ENCODE results near the gene ARHGEF10L.
"Not testable (repeated sequence)": the region's sequence is repeated elsewhere in the genome, so short reads cannot be mapped to it uniquely, and the experiment has no call there.

Gene ARHGEF10L

GRCh38 chr1:17539477-17540254, at the start of gene ARHGEF10L:
Gene ARHGEF10L, plus strand, starts transcription at chr1:17539698. Its CDS starts 40,898 bp downstream, at chr1:17580596.
- no peak within 1 kb of the TSS for H3K4me3 ChIP-seq (ENCODE audit: low read depth in 1 of 2, low read length in 2 of 2)
- TF ChIP-seq CTCF (IDR thresholded peaks at IDR 0.05; ENCODE audit: borderline replicate concordance, extremely low read depth, low read length, poor library complexity, severe bottlenecking) (no peak), EZH2 (IDR thresholded peaks at IDR 0.05; ENCODE audit: borderline replicate concordance, low read depth, low read length, severe bottlenecking) (no peak)
- no peaks in the 10 kb centered on the region for H3K36me3 ChIP-seq (ENCODE audit: insufficient read depth, low read length)
- H3K9me3 ChIP-seq (ENCODE audit: insufficient read depth, low read length, severe bottlenecking): no peaks in the 10 kb centered on the region
- H3K4me2 ChIP-seq (ENCODE audit: insufficient read depth, low read length): no peak within 1 kb of the TSS
- no peak for DNase-seq
- no peaks in the 10 kb centered on the region for H3K4me1 ChIP-seq (ENCODE audit: insufficient read depth, low read length)
- H2AFZ ChIP-seq (ENCODE audit: low read depth, low read length): no peak within 1 kb of the TSS
- no peak within 1 kb of the TSS for H3K27ac ChIP-seq (ENCODE audit: low read length)
- H3K27me3 ChIP-seq (ENCODE audit: insufficient read depth, low read length, poor library complexity): no peaks in the 10 kb centered on the region
- no peaks in the 10 kb centered on the region for H3K79me2 ChIP-seq (ENCODE audit: insufficient read depth, low read length)
- H4K20me1 ChIP-seq (ENCODE audit: insufficient read depth, low read length): no peaks in the 10 kb centered on the region; the same call in 1 of the 2 replicates
- H3K9ac ChIP-seq (ENCODE audit: low read depth, low read length): no peak within 1 kb of the TSS
- ATAC-seq (ENCODE audit: insufficient read depth, low read depth): no peak

GRCh38 chr1:17489768-17490417, 49.6 kb upstream of the ARHGEF10L start:
- not testable (repeated sequence) for H3K27ac ChIP-seq (ENCODE audit: low read length); H3K27me3 ChIP-seq (ENCODE audit: insufficient read depth, low read length, poor library complexity); DNase-seq

GRCh38 chr1:17490667-17491066, 48.8 kb upstream of the ARHGEF10L start:
- not testable (repeated sequence) for ATAC-seq (ENCODE audit: insufficient read depth, low read depth); DNase-seq; H3K79me2 ChIP-seq (ENCODE audit: insufficient read depth, low read length); H3K36me3 ChIP-seq (ENCODE audit: insufficient read depth, low read length); H3K27me3 ChIP-seq (ENCODE audit: insufficient read depth, low read length, poor library complexity); H3K27ac ChIP-seq (ENCODE audit: low read length); H3K9ac ChIP-seq (ENCODE audit: low read depth, low read length); H3K4me1 ChIP-seq (ENCODE audit: insufficient read depth, low read length); H2AFZ ChIP-seq (ENCODE audit: low read depth, low read length); H3K4me3 ChIP-seq (ENCODE audit: low read depth in 1 of 2, low read length in 2 of 2); H3K4me2 ChIP-seq (ENCODE audit: insufficient read depth, low read length); H4K20me1 ChIP-seq (ENCODE audit: insufficient read depth, low read length); H3K9me3 ChIP-seq (ENCODE audit: insufficient read depth, low read length, severe bottlenecking)

More at GRCh38 chr1:17489768-17490417, 49.6 kb upstream of the ARHGEF10L start:
- H3K9ac ChIP-seq (ENCODE audit: low read depth, low read length); H3K4me2 ChIP-seq (ENCODE audit: insufficient read depth, low read length); H3K9me3 ChIP-seq (ENCODE audit: insufficient read depth, low read length, severe bottlenecking); ATAC-seq (ENCODE audit: insufficient read depth, low read depth); H3K79me2 ChIP-seq (ENCODE audit: insufficient read depth, low read length); H3K4me3 ChIP-seq (ENCODE audit: low read depth in 1 of 2, low read length in 2 of 2); H4K20me1 ChIP-seq (ENCODE audit: insufficient read depth, low read length); H3K36me3 ChIP-seq (ENCODE audit: insufficient read depth, low read length); H2AFZ ChIP-seq (ENCODE audit: low read depth, low read length); H3K4me1 ChIP-seq (ENCODE audit: insufficient read depth, low read length): not testable (repeated sequence)

- ATAC-seq (ENCODE audit: insufficient read depth, low read depth): peak; percentile 80
- no peaks in the 10 kb centered on the region for H3K36me3 ChIP-seq (ENCODE audit: insufficient read depth, low read length)
- no peaks in the 10 kb centered on the region for H4K20me1 ChIP-seq (ENCODE audit: insufficient read depth, low read length)
- no peak overlapping the region for H2AFZ ChIP-seq (ENCODE audit: low read depth, low read length)
- TF ChIP-seq CTCF (IDR thresholded peaks at IDR 0.05; ENCODE audit: borderline replicate concordance, extremely low read depth, low read length, poor library complexity, severe bottlenecking): peak; percentile 94
- no peak for TF ChIP-seq EZH2 (IDR thresholded peaks at IDR 0.05; ENCODE audit: borderline replicate concordance, low read depth, low read length, severe bottlenecking)
- H3K9me3 ChIP-seq (ENCODE audit: insufficient read depth, low read length, severe bottlenecking): no peaks in the 10 kb centered on the region
- DNase-seq: peak; percentile 60
- no peak overlapping the region for H3K4me2 ChIP-seq (ENCODE audit: insufficient read depth, low read length)
- H3K27me3 ChIP-seq (ENCODE audit: insufficient read depth, low read length, poor library complexity): no peaks in the 10 kb centered on the region
- no peaks in the 10 kb centered on the region for H3K4me1 ChIP-seq (ENCODE audit: insufficient read depth, low read length)
- no peaks in the 10 kb centered on the region for H3K79me2 ChIP-seq (ENCODE audit: insufficient read depth, low read length)
- H3K4me3 ChIP-seq (ENCODE audit: low read depth in 1 of 2, low read length in 2 of 2): no peak overlapping the region
- H3K27ac ChIP-seq (ENCODE audit: low read length): no peak overlapping the region
- no peak overlapping the region for H3K9ac ChIP-seq (ENCODE audit: low read depth, low read length)
Observed at GRCh38 chr1:17494114-17494729, 45.3 kb upstream of the ARHGEF10L start.
